ENCODE results near the gene ATP4B.

GRCh38 chr13:113652404-113653263 is 5.4 kb downstream of the ATP4B start:
- TF ChIP-seq POLR2AphosphoS5 (IDR thresholded peaks at IDR 0.05; ENCODE audit: low read depth, low read length) (no peak), CTCF (IDR thresholded peaks at IDR 0.05 in 2 of 3, conservative IDR thresholded peaks at IDR 0.05 in 1 of 3; ENCODE audit: borderline replicate concordance in 1 of 3, insufficient read depth in 1 of 3, low read depth in 2 of 3, low read length in 2 of 3) (no peak), SRF (IDR thresholded peaks at IDR 0.05; ENCODE audit: low read depth) (no peak), EZH2 (IDR thresholded peaks at IDR 0.05) (no peak), CEBPB (IDR thresholded peaks at IDR 0.05; ENCODE audit: low read depth) (no peak), EGR1 (IDR thresholded peaks at IDR 0.05; ENCODE audit: low read depth) (no peak), POLR2A (IDR thresholded peaks at IDR 0.05; ENCODE audit: borderline replicate concordance, extremely low read depth, insufficient read depth, insufficient read length) (no peak), REST (IDR thresholded peaks at IDR 0.05; ENCODE audit: low read depth) (no peak), YY1 (IDR thresholded peaks at IDR 0.05; ENCODE audit: extremely low read depth, insufficient replicate concordance, low read depth, low read length) (no peak), SP1 (IDR thresholded peaks at IDR 0.05; ENCODE audit: low read depth) (no peak), ZBTB33 (IDR thresholded peaks at IDR 0.05; ENCODE audit: extremely low read depth, insufficient replicate concordance, low read length) (no peak), JUND (IDR thresholded peaks at IDR 0.05) (no peak), RAD21 (IDR thresholded peaks at IDR 0.05; ENCODE audit: low read depth) (no peak), TCF7L2 (IDR thresholded peaks at IDR 0.05; ENCODE audit: borderline replicate concordance, extremely low read depth, insufficient read depth, insufficient read length) (no peak)
